ENCODE results near the gene STARD3.
A peak's percentile ranks its signal among the peaks of the same experiment; 100 is the strongest.

Gene STARD3

DNA sequence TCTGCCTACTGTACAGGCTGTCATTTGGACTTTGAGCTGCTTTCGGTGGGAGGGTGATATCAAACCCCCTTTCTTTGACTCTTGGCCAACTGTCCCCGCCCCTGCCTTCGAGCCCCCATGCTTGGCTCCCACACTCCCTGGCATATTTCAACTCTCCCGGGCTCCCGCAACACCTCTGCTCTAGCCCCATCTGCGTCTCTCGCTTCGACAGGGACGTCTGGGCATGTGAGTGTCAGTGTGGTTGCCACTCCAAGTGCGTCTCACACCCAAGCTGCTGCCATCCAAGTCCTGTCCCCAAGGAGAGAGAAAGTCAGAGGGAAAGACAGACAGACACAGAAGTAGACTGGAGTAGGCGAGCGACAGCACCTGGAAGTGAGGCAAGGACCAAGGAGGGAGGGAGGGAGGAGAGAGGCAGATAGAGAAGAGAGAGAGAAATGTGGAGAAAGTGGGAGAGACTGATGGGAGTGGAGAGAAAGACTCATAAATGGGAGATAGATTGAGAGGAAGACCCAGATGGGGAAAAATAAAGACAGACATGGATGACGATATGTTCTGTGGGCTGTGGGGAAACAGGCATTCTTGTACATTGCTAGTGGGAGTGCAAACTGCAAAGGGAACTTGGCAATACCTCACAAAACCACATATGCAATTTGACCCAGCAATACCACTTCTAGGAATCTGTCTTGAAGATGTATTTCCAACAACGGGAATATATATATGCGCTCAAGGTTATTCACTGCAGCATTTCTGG, 11.8 kb downstream of the STARD3 start:
- no peaks in the 10 kb centered on the region for H3K9me3 ChIP-seq (ENCODE audit: control insufficient read depth, low read length)
- H3K4me3 ChIP-seq (ENCODE audit: insufficient read depth, low read depth, low read length, poor library complexity, severe bottlenecking) = no peak overlapping the region
- DNase-seq = no peak
- peaks cover 3% of the 10 kb centered on the region for H3K36me3 ChIP-seq (ENCODE audit: control insufficient read depth, insufficient read depth, low read length)
- no peaks in the 10 kb centered on the region for H3K4me1 ChIP-seq (ENCODE audit: control insufficient read depth, insufficient read depth, low read length, poor library complexity, severe bottlenecking)
- no peak overlapping the region for H3K27ac ChIP-seq (ENCODE audit: insufficient read depth, low read length, poor library complexity, severe bottlenecking)
- no peaks in the 10 kb centered on the region for H3K27me3 ChIP-seq (replicated peaks; ENCODE audit: control insufficient read depth, insufficient read depth, low read length, poor library complexity, severe bottlenecking)

DNA sequence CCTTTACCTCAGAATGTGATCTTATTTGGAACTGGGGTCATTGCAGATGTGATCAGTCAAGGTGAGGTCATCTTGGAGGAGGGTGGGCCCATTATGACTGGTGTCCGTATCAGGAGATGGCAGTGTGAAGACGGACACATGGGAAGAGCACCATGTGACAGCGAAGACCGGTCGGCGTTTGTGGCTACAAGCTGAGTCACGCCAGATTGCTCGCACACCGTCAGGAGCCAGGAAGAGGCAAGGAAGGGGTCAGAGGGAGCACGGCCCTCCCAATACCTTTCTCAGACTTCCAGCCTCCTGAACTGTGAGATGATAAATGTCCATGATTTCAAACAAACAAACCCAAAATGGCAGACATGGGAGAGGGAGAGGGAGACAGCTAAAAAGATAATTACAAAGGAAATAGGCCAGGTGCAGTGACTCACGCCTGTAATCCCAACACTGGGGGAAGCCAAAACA, 13.2 kb downstream of the STARD3 start:
- Histone ChIP-seq H3K27me3 (replicated peaks; ENCODE audit: control insufficient read depth, insufficient read depth, low read length, poor library complexity, severe bottlenecking) (no peaks in the 10 kb centered on the region), H3K36me3 (ENCODE audit: control insufficient read depth, insufficient read depth, low read length) (peaks cover 3% of the 10 kb centered on the region), H3K4me1 (ENCODE audit: control insufficient read depth, insufficient read depth, low read length, poor library complexity, severe bottlenecking) (no peaks in the 10 kb centered on the region), H3K27ac (ENCODE audit: insufficient read depth, low read length, poor library complexity, severe bottlenecking) (no peak overlapping the region), H3K9me3 (ENCODE audit: control insufficient read depth, low read length) (no peaks in the 10 kb centered on the region), H3K4me3 (ENCODE audit: insufficient read depth, low read depth, low read length, poor library complexity, severe bottlenecking) (no peak overlapping the region)
- no peak for DNase-seq

DNA sequence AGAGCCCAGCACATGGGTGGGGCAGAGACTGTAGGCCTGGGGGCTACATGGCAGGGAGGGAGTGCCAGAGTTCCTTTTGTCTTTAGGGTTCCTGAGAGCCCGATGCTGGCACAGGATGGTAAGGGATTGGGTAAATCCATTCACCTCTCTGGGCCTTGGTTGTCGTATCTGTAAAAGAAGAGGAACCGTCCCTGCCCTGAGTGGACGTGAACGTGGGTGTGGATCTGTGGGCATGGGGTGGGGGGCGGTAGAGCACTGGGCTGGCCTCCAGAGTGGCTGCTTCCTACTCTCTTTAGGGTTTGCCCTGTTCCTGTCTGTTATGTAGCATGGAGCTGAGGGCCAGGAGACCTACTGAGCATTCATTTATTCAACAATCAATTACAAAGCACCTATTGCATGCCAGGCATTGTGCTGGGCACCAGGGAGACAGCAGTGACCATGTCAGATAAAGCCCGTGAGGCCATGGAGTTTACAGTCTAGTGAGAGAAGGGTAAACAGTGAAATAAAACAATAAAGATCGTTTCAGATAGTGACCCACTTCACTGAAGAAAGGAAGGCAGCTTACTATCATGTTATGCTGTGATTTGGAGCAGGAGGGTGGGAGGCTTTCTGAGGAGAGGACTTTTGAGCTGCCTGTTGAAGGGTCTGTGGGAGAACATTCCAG, 15.1 kb downstream of the STARD3 start:
- Histone ChIP-seq H3K27me3 (replicated peaks; ENCODE audit: control insufficient read depth, insufficient read depth, low read length, poor library complexity, severe bottlenecking) (no peaks in the 10 kb centered on the region), H3K4me3 (ENCODE audit: insufficient read depth, low read depth, low read length, poor library complexity, severe bottlenecking) (no peak overlapping the region), H3K4me1 (ENCODE audit: control insufficient read depth, insufficient read depth, low read length, poor library complexity, severe bottlenecking) (no peaks in the 10 kb centered on the region), H3K9me3 (ENCODE audit: control insufficient read depth, low read length) (no peaks in the 10 kb centered on the region), H3K27ac (ENCODE audit: insufficient read depth, low read length, poor library complexity, severe bottlenecking) (no peak overlapping the region), H3K36me3 (ENCODE audit: control insufficient read depth, insufficient read depth, low read length) (peaks cover 10% of the 10 kb centered on the region)
- no peak for DNase-seq

DNA sequence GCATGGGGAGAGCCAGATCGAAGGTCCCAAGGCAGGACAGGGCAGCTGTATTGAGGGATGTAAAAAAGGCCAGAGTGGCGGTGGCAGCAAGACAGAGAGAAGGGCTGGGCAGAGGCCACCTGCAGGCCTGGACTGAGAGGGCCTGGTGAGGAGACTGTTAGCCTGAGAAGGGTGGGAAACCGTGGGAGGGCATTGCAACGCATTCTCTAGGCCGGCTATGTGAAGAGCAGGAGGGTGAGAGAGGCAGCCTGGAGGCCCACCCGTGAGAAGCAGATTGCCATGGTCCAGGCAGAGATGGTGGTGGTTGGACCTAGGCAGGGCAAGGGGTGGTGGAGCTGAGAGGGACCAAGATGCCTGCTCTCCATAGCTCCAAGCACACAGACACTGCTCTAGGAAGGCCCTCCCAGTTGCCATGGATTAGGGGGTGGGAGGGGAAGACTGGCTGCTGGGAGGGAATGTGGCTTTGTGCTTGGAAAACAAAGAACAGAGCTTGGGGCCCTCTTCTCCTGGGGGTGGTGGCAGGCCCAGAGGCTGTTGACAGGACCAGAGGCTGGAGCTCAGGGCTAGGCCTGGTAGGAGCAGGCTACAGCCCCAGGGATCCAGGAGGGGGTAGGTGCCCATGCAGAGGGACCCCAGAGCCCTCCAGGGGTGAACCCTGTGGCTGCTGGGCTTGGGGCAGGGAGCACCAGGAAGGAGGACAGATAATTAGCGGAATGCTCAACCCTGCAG, 15.8 kb downstream of the STARD3 start:
- no peaks in the 10 kb centered on the region for H3K4me1 ChIP-seq (ENCODE audit: control insufficient read depth, insufficient read depth, low read length, poor library complexity, severe bottlenecking)
- peaks cover 11% of the 10 kb centered on the region for H3K36me3 ChIP-seq (ENCODE audit: control insufficient read depth, insufficient read depth, low read length)
- H3K9me3 ChIP-seq (ENCODE audit: control insufficient read depth, low read length) = no peaks in the 10 kb centered on the region
- H3K4me3 ChIP-seq (ENCODE audit: insufficient read depth, low read depth, low read length, poor library complexity, severe bottlenecking) = no peak overlapping the region
- H3K27me3 ChIP-seq (replicated peaks; ENCODE audit: control insufficient read depth, insufficient read depth, low read length, poor library complexity, severe bottlenecking) = no peaks in the 10 kb centered on the region
- H3K27ac ChIP-seq (ENCODE audit: insufficient read depth, low read length, poor library complexity, severe bottlenecking) = no peak overlapping the region
- DNase-seq = no peak

DNA sequence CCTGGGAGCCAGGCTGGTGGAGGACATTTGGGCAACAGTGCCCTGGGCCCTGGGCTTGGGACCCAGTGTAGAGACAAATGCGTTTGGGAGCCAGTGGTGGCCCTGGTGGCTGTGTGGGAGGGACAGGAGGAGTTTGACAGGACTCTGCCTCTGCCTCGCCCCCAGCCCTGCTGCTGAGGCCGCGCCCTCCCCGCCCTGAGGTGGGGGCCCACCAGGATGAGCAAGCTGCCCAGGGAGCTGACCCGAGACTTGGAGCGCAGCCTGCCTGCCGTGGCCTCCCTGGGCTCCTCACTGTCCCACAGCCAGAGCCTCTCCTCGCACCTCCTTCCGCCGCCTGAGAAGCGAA, 16.3 kb downstream of the STARD3 start:
- Histone ChIP-seq H3K27me3 (replicated peaks; ENCODE audit: control insufficient read depth, insufficient read depth, low read length, poor library complexity, severe bottlenecking) (no peaks in the 10 kb centered on the region), H3K9me3 (ENCODE audit: control insufficient read depth, low read length) (no peaks in the 10 kb centered on the region), H3K27ac (ENCODE audit: insufficient read depth, low read length, poor library complexity, severe bottlenecking) (no peak overlapping the region), H3K4me3 (ENCODE audit: insufficient read depth, low read depth, low read length, poor library complexity, severe bottlenecking) (no peak overlapping the region), H3K36me3 (ENCODE audit: control insufficient read depth, insufficient read depth, low read length) (peaks cover 16% of the 10 kb centered on the region), H3K4me1 (ENCODE audit: control insufficient read depth, insufficient read depth, low read length, poor library complexity, severe bottlenecking) (no peaks in the 10 kb centered on the region)
- no peak for DNase-seq

DNA sequence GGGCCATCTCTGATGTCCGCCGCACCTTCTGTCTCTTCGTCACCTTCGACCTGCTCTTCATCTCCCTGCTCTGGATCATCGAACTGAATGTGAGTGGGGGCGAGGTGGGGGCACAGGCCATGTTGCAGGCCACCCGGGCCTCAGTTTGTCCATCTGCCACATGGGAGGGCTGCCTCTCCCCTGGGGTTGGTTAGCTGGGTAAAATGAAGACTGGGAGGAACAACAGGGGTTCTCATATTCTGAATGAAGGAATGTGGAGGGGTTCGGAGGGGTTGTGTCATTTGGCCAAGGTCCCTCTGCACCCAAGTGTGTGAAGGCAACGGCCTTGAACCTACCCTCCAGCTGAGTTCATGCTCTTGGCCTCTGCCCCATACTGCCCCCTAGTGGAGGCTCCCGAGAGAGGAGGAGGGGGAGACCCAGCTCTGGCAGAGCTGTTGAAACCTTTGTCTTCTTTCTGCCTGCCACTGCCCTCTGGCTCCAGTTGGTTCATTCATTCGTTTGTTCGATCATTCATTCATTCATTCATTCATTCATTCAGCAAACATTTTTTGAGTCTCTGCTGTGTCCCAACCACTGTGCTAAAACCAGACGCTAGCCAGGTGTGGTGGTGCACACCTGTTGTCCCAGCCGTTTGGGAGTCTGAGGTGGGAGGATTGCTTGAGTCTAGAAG, 16.9 kb downstream of the STARD3 start:
- H3K27ac ChIP-seq (ENCODE audit: insufficient read depth, low read length, poor library complexity, severe bottlenecking) = no peak overlapping the region
- DNase-seq = peak; percentile 58 to 70 (median 64)
- H3K4me1 ChIP-seq (ENCODE audit: control insufficient read depth, insufficient read depth, low read length, poor library complexity, severe bottlenecking) = no peaks in the 10 kb centered on the region
- peaks cover 21% of the 10 kb centered on the region for H3K36me3 ChIP-seq (ENCODE audit: control insufficient read depth, insufficient read depth, low read length)
- no peaks in the 10 kb centered on the region for H3K9me3 ChIP-seq (ENCODE audit: control insufficient read depth, low read length)
- H3K27me3 ChIP-seq (replicated peaks; ENCODE audit: control insufficient read depth, insufficient read depth, low read length, poor library complexity, severe bottlenecking) = no peaks in the 10 kb centered on the region
- no peak overlapping the region for H3K4me3 ChIP-seq (ENCODE audit: insufficient read depth, low read depth, low read length, poor library complexity, severe bottlenecking)

DNA sequence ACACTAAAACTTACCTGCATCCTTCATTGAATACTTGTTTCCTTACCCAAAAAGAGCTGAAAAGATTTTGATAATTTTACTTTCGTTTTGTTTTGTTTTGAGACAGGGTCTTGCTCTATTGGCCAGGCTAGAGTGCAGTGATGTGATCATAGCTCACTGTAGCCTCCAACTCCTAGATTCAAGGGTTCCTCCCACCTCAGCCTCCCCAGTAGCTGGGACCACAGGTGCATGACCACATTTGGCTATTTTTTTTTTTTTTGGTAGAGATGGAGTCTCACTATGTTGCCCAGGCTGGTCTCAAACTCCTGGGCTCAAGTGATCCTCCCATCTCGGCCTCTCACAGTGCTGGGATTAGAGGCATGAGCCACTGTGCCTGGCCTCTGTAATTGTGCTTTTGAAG, 18.2 kb downstream of the STARD3 start:
- Histone ChIP-seq H3K4me3 (ENCODE audit: insufficient read depth, low read depth, low read length, poor library complexity, severe bottlenecking) (no peak overlapping the region), H3K4me1 (ENCODE audit: control insufficient read depth, insufficient read depth, low read length, poor library complexity, severe bottlenecking) (no peaks in the 10 kb centered on the region), H3K27me3 (replicated peaks; ENCODE audit: control insufficient read depth, insufficient read depth, low read length, poor library complexity, severe bottlenecking) (no peaks in the 10 kb centered on the region), H3K9me3 (ENCODE audit: control insufficient read depth, low read length) (no peaks in the 10 kb centered on the region), H3K36me3 (ENCODE audit: control insufficient read depth, insufficient read depth, low read length) (peaks cover 30% of the 10 kb centered on the region), H3K27ac (ENCODE audit: insufficient read depth, low read length, poor library complexity, severe bottlenecking) (no peak overlapping the region)
- DNase-seq = no peak

DNA sequence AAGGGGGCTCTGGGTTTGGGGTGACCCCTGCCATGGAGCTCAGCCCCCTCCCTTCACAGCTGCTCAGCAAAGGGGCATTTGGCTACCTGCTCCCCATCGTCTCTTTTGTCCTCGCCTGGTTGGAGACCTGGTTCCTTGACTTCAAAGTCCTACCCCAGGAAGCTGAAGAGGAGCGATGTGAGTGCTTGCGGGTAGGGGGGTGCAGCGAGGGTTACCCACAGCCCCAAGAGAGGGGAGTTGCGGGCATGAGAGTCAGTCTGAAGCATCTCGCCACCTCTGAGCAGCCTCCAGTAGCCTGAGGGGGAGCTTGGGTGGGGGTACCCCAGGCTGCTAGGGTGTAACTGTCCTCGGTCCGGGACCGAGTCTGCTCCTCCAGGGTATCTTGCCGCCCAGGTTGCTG, 21.4 kb downstream of the STARD3 start:
- H3K36me3 ChIP-seq (ENCODE audit: control insufficient read depth, insufficient read depth, low read length) = peaks cover 58% of the 10 kb centered on the region

DNA sequence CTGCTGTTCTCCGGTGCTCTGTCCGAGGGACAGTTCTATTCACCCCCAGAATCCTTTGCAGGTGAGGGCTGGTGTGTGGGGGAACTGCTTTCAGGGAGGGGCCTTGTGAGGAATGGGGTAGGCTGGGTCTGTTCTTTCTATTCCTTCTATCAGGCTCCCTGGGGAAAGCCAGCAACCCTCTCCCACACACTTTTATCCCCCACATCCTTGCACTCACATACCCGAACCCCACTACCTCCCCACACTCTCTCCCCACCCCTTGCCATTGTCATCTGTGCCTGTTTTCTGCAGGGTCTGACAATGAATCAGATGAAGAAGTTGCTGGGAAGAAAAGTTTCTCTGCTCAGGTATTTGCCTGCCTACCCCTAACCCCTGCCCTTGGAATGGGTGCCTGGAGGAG, 21.8 kb downstream of the STARD3 start:
- peaks cover 58% of the 10 kb centered on the region for H3K36me3 ChIP-seq (ENCODE audit: control insufficient read depth, insufficient read depth, low read length)

More for the DNA sequence above, 21.4 kb downstream of the STARD3 start:
- Histone ChIP-seq H3K27ac (ENCODE audit: insufficient read depth, low read length, poor library complexity, severe bottlenecking) (no peak overlapping the region), H3K27me3 (replicated peaks; ENCODE audit: control insufficient read depth, insufficient read depth, low read length, poor library complexity, severe bottlenecking) (no peaks in the 10 kb centered on the region), H3K4me3 (ENCODE audit: insufficient read depth, low read depth, low read length, poor library complexity, severe bottlenecking) (no peak overlapping the region), H3K9me3 (ENCODE audit: control insufficient read depth, low read length) (no peaks in the 10 kb centered on the region), H3K4me1 (ENCODE audit: control insufficient read depth, insufficient read depth, low read length, poor library complexity, severe bottlenecking) (no peaks in the 10 kb centered on the region)
- DNase-seq = no peak

More for the DNA sequence above, 21.8 kb downstream of the STARD3 start:
- no peak for DNase-seq
- Histone ChIP-seq H3K4me3 (ENCODE audit: insufficient read depth, low read depth, low read length, poor library complexity, severe bottlenecking) (no peak overlapping the region), H3K4me1 (ENCODE audit: control insufficient read depth, insufficient read depth, low read length, poor library complexity, severe bottlenecking) (no peaks in the 10 kb centered on the region), H3K27ac (ENCODE audit: insufficient read depth, low read length, poor library complexity, severe bottlenecking) (no peak overlapping the region), H3K27me3 (replicated peaks; ENCODE audit: control insufficient read depth, insufficient read depth, low read length, poor library complexity, severe bottlenecking) (no peaks in the 10 kb centered on the region), H3K9me3 (ENCODE audit: control insufficient read depth, low read length) (no peaks in the 10 kb centered on the region)
